Liver (tissue), 9 donors: ENCODE measurements around the gene TEX19. TPM values are rescaled to one million over a fixed set of nuclear protein-coding genes. Genes with fewer than 3 reads are reported as not detected.

ENCODE experiments used
- DNase-seq: peaks from one replicate; pipeline ENCODE4 v3.0.0-alpha.2; 2017; ENCODE audit warnings: low spot score
- H3K27ac ChIP-seq, 2 donors: one replicate each; pipeline ENCODE4 v1.7.0; 2013; ENCODE audit warnings: inconsistent platforms in 2 of 2, low read length in 2 of 2, control low read depth in 1 of 2, low read depth in 1 of 2, mild to moderate bottlenecking in 1 of 2
- H3K27me3 ChIP-seq, 4 donors: one replicate each; pipeline versions ENCODE4 v1.6.1 to v1.7.0; 2013; ENCODE audit warnings: low read length in 3 of 4, inconsistent platforms in 1 of 4, mild to moderate bottlenecking in 1 of 4, moderate library complexity in 1 of 4; ENCODE audit not compliant: control insufficient read depth in 4 of 4, insufficient read depth in 4 of 4
- H3K36me3 ChIP-seq, 4 donors: one replicate each; pipeline versions ENCODE4 v1.6.1 to v1.7.0; 2013; ENCODE audit warnings: low read length in 3 of 4, mild to moderate bottlenecking in 3 of 4, low read depth in 1 of 4, moderate library complexity in 1 of 4; ENCODE audit not compliant: control insufficient read depth in 4 of 4, insufficient read depth in 3 of 4
- H3K4me1 ChIP-seq, 4 donors: one replicate each; pipeline versions ENCODE4 v1.6.1 to v1.7.0; 2013; ENCODE audit warnings: low read length in 3 of 4, mild to moderate bottlenecking in 3 of 4, moderate library complexity in 1 of 4; ENCODE audit not compliant: control insufficient read depth in 4 of 4, insufficient read depth in 4 of 4
- H3K4me3 ChIP-seq, 3 donors: one replicate each; pipeline versions ENCODE4 v1.6.1 to v1.7.0; 2013; ENCODE audit warnings: low read length in 3 of 3, control low read depth in 1 of 3, low read depth in 1 of 3, mild to moderate bottlenecking in 1 of 3
- H3K9ac ChIP-seq, 2 donors: one replicate each; pipeline ENCODE4 v1.7.0; 2013; ENCODE audit warnings: low read length in 2 of 2, mild to moderate bottlenecking in 2 of 2, moderate library complexity in 2 of 2, control low read depth in 1 of 2, low read depth in 1 of 2
- H3K9me3 ChIP-seq, 4 donors: one replicate each; pipeline versions ENCODE4 v1.6.1 to v1.7.0; 2013; ENCODE audit warnings: low read length in 3 of 4; ENCODE audit not compliant: control insufficient read depth in 4 of 4
- EGR1 ChIP-seq, 2 donors: IDR thresholded peaks; 2 replicates each; pipeline ENCODE4 v1.6.1; 2016 to 2018; ENCODE audit warnings: antibody characterized with exemption in 2 of 2, low read depth in 2 of 2
- FOXA1 ChIP-seq: IDR thresholded peaks from 2 replicates; pipeline ENCODE4 v1.6.1; 2016; ENCODE audit warnings: antibody characterized with exemption
- FOXA2 ChIP-seq: IDR thresholded peaks from 2 replicates; pipeline ENCODE4 v1.6.1; 2016; ENCODE audit warnings: antibody characterized with exemption
- HNF4A ChIP-seq, 2 donors: conservative IDR thresholded peaks; 2 replicates each; pipeline ENCODE4 v1.6.1; 2016; ENCODE audit warnings: antibody characterized with exemption in 2 of 2, mild to moderate bottlenecking in 2 of 2
- JUND ChIP-seq, 2 donors: IDR thresholded peaks; 2 replicates each; pipeline ENCODE4 v1.6.1; 2016; ENCODE audit warnings: antibody characterized with exemption in 2 of 2
- NR2F2 ChIP-seq: IDR thresholded peaks from 2 replicates; pipeline ENCODE4 v1.6.1; 2016; ENCODE audit warnings: antibody characterized with exemption
- RAD21 ChIP-seq, 2 donors: IDR thresholded peaks; 2 replicates each; pipeline ENCODE4 v1.6.1; 2016; ENCODE audit warnings: antibody characterized with exemption in 2 of 2, mild to moderate bottlenecking in 2 of 2
- RXRA ChIP-seq, 2 donors: IDR thresholded peaks; 2 replicates each; pipeline ENCODE4 v1.6.1; 2017 to 2018; ENCODE audit warnings: antibody characterized with exemption in 2 of 2, mild to moderate bottlenecking in 1 of 2
- SP1 ChIP-seq: IDR thresholded peaks from 2 replicates; pipeline ENCODE4 v1.6.1; 2018; ENCODE audit warnings: antibody characterized with exemption, mild to moderate bottlenecking
- TAF1 ChIP-seq: conservative IDR thresholded peaks from 2 replicates; pipeline ENCODE4 v1.6.1; 2016; ENCODE audit warnings: antibody characterized with exemption, mild to moderate bottlenecking
- YY1 ChIP-seq: IDR thresholded peaks from 2 replicates; pipeline ENCODE4 v1.6.1; 2016; ENCODE audit warnings: antibody characterized with exemption, mild to moderate bottlenecking
- WGBS: extraction: QIAGEN DNeasy Blood & Tissue Kit; methylation state at CpG from one replicate; pipeline ENCODE4 v1.1.7; 2013; 5-methylcytosine and 5-hydroxymethylcytosine counted together
- polyA plus RNA-seq, 2 donors: library from polyadenylated mRNA; stranded (reverse) in 1 of 2; unstranded in 1 of 2; fragments of 200-250 nt in 1 of 2; fragments of >200 nt in 1 of 2; fragmentation: Nextera tagmentation in 1 of 2; extraction: Ambion mirVana in 1 of 2; gene quantifications; one replicate each; pipeline versions ENCODE4 v1.2.1 to v1.2.3, GENCODE V29; 2013 to 2015
- total RNA-seq, 2 donors: library from RNA; depleted of rRNA; stranded (reverse); fragments of >200 nt; gene quantifications; one replicate each; pipeline ENCODE4 v1.2.3, GENCODE V29; 2014
- TF ChIP-seq, protein P1 (sequence below): fragments of 150-350 bp; IDR thresholded peaks from 2 replicates; pipeline ENCODE4 v1.5.1; 2017; ENCODE audit warnings: improper control_type of control experiment, low read depth, low read length; ENCODE audit not compliant: missing input control
- TF ChIP-seq, protein P2 (sequence below): IDR thresholded peaks from 2 replicates; pipeline ENCODE4 v1.6.1; 2016; ENCODE audit warnings: antibody characterized with exemption, mild to moderate bottlenecking
- TF ChIP-seq, protein P3 (sequence below): IDR thresholded peaks from 2 replicates; pipeline ENCODE4 v1.6.1; 2016; ENCODE audit warnings: antibody characterized with exemption
- donor health status: healthy.
- donor health status: healthy.
- donor health status: healthy.
- donor health status: healthy.
- donor health status: healthy.

Gene TEX19
- total and polyA plus RNA-seq, 4 donors = 0.14 TPM; not detected in 3

DNA sequence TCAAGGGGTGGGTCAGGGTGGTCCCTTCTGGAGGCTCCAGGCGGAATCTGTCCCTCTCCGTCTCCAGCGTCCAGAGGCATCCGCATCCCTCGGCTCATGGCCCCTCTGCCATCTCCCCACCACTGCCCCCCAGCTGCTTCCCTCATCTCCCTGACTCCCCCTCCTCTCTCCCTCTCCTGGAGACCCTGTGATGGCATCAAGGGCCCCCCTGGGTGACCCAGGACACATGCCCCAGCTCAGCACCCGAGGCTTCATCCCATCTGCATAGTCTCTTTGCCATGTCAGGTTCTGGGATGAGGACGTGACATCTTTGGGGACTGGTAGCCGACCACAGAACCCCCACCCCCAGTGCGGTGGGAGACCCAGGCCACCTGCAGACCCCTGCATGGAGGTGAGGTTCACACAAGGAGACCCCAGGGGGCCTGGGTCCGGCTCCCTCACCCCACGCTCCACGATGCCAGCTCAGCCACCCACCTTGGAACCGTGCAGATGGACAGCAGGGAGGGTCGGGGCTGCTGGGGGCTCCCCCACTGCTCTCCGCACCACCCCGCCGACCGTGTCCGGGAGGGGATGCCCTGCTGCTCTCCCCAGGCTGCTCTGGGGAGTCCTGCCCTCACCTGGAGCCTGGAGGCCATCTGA lies 29.2 kb upstream of the TEX19 start:
- Histone ChIP-seq H3K9me3 (no peaks in the 10 kb centered on the region), H3K27ac (peak overlapping the region in 1 of 2 donors; percentile 89), H3K4me1 (peaks cover 24 to 70% (median 47%) of the 10 kb centered on the region in 4 donors), H3K27me3 (no peaks in the 10 kb centered on the region), H3K4me3 (no peak overlapping the region), H3K36me3 (no peaks in the 10 kb centered on the region), H3K9ac (no peak overlapping the region)
- TF ChIP-seq, protein P1, sequence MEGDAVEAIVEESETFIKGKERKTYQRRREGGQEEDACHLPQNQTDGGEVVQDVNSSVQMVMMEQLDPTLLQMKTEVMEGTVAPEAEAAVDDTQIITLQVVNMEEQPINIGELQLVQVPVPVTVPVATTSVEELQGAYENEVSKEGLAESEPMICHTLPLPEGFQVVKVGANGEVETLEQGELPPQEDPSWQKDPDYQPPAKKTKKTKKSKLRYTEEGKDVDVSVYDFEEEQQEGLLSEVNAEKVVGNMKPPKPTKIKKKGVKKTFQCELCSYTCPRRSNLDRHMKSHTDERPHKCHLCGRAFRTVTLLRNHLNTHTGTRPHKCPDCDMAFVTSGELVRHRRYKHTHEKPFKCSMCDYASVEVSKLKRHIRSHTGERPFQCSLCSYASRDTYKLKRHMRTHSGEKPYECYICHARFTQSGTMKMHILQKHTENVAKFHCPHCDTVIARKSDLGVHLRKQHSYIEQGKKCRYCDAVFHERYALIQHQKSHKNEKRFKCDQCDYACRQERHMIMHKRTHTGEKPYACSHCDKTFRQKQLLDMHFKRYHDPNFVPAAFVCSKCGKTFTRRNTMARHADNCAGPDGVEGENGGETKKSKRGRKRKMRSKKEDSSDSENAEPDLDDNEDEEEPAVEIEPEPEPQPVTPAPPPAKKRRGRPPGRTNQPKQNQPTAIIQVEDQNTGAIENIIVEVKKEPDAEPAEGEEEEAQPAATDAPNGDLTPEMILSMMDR = no peak
- TF ChIP-seq YY1 (no peak), SP1 (no peak), RAD21 (IDR thresholded peaks at IDR 0.05) (no peak), RXRA (IDR thresholded peaks at IDR 0.05) (no peak)
- TF ChIP-seq, protein P2, sequence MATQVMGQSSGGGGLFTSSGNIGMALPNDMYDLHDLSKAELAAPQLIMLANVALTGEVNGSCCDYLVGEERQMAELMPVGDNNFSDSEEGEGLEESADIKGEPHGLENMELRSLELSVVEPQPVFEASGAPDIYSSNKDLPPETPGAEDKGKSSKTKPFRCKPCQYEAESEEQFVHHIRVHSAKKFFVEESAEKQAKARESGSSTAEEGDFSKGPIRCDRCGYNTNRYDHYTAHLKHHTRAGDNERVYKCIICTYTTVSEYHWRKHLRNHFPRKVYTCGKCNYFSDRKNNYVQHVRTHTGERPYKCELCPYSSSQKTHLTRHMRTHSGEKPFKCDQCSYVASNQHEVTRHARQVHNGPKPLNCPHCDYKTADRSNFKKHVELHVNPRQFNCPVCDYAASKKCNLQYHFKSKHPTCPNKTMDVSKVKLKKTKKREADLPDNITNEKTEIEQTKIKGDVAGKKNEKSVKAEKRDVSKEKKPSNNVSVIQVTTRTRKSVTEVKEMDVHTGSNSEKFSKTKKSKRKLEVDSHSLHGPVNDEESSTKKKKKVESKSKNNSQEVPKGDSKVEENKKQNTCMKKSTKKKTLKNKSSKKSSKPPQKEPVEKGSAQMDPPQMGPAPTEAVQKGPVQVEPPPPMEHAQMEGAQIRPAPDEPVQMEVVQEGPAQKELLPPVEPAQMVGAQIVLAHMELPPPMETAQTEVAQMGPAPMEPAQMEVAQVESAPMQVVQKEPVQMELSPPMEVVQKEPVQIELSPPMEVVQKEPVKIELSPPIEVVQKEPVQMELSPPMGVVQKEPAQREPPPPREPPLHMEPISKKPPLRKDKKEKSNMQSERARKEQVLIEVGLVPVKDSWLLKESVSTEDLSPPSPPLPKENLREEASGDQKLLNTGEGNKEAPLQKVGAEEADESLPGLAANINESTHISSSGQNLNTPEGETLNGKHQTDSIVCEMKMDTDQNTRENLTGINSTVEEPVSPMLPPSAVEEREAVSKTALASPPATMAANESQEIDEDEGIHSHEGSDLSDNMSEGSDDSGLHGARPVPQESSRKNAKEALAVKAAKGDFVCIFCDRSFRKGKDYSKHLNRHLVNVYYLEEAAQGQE = no peak
- TF ChIP-seq, protein P3, sequence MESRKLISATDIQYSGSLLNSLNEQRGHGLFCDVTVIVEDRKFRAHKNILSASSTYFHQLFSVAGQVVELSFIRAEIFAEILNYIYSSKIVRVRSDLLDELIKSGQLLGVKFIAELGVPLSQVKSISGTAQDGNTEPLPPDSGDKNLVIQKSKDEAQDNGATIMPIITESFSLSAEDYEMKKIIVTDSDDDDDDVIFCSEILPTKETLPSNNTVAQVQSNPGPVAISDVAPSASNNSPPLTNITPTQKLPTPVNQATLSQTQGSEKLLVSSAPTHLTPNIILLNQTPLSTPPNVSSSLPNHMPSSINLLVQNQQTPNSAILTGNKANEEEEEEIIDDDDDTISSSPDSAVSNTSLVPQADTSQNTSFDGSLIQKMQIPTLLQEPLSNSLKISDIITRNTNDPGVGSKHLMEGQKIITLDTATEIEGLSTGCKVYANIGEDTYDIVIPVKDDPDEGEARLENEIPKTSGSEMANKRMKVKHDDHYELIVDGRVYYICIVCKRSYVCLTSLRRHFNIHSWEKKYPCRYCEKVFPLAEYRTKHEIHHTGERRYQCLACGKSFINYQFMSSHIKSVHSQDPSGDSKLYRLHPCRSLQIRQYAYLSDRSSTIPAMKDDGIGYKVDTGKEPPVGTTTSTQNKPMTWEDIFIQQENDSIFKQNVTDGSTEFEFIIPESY = no peak
- WGBS = 85% methylated on average over 19 of the region's 19 CpGs
- no peak for DNase-seq

DNA sequence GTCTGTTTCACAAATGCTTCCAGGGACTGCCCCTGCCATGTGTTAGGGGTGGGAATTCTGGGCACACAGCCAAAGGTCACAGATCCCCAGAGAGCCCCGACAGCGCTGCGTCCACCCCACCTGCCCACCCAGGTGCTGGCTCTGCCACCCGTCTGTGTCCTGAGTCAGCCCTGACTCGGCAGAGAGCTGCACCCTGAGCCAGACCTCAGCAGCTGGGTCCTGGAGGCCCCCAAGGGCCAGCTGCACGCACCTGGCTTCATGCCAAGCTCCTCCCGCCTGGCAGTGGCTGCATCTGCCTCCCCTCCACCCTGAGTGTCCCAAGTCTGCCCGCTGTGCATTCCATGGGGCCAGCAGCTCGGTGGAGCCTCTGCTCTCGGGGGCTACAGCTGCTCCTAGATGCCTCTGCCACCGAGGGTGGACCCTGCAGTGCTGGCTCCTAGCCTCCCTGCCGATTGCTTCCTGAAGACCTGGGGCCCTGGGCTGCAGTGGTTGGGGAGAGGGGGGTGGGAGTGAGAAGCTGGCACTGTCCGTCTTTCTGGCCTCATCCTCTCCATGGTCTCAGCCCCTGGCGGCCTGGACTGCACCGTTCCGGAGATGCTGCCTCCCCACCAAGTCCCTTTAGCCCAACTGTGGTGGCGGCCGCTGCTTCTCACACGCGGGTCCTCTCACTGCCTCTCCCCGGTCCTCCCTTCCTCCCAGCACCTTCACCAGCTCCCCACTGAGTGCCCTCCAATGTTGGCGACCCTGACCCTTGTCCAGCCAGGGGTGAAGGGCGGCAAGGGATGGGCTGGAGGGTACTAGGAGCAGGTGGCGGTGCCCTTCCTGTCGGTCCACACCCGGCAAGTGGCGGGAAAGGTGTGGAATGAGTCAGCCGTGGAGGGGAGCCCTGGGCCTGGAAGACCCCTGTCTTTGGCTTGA lies 28.5 kb upstream of the TEX19 start:
- Histone ChIP-seq H3K4me3 (no peak overlapping the region), H3K4me1 (peaks cover 20 to 70% (median 46%) of the 10 kb centered on the region in 4 donors), H3K27me3 (no peaks in the 10 kb centered on the region), H3K9me3 (no peaks in the 10 kb centered on the region), H3K36me3 (no peaks in the 10 kb centered on the region), H3K27ac (no peak overlapping the region), H3K9ac (no peak overlapping the region)
- TF ChIP-seq JUND (IDR thresholded peaks at IDR 0.05) = no peak
- TF ChIP-seq, protein P1 = no peak
- TF ChIP-seq SP1 = no peak
- no peak for TF ChIP-seq HNF4A (conservative IDR thresholded peaks at IDR 0.05)
- no peak for TF ChIP-seq TAF1
- TF ChIP-seq FOXA2 = no peak
- no peak for TF ChIP-seq NR2F2
- TF ChIP-seq, protein P2 = no peak
- no peak for TF ChIP-seq FOXA1
- no peak for TF ChIP-seq RAD21 (IDR thresholded peaks at IDR 0.05)
- no peak for TF ChIP-seq YY1
- TF ChIP-seq EGR1 (IDR thresholded peaks at IDR 0.05; ENCODE audit: low read depth in 2 of 2) = no peak
- DNase-seq = peak; percentile 67
- WGBS = 65% methylated on average over 28 of the region's 28 CpGs
